Measurements from ENCODE around the gene LHFPL2.

Gene LHFPL2

DNA sequence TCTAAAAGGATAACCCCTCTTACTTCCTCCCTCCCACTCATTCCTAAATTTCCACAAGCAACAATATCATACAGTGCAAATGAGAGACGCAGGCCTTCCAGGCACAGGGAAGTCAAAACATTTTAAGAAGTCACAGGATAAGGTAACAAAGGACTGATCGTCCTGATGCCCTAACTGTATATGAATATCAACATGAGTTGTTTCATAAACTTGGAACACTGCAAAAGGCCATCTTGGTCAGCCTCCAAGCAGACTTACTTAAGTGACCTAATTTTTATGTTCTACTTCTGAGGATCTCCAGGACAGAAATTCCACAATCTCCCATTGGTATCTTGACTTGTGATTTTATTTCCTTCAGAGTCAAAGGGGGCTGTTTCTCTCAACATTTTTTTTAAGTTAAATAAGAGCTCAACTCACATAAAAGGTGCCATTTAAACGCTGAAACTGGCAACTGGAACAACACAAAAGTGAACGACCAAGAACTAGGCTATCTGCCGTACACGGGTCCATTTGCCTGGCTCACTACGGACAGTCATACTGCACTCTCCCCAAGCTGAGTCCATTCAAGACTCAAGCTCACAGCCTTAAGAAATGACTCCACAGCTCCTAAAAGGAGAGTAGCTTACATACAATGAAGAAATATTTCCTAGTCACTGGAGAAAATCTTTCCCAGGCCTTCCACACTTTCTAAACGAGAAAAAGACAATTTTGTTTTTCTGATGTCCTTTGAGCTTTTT is 71.3 kb downstream of the LHFPL2 start:
- TF ChIP-seq, protein P1, sequence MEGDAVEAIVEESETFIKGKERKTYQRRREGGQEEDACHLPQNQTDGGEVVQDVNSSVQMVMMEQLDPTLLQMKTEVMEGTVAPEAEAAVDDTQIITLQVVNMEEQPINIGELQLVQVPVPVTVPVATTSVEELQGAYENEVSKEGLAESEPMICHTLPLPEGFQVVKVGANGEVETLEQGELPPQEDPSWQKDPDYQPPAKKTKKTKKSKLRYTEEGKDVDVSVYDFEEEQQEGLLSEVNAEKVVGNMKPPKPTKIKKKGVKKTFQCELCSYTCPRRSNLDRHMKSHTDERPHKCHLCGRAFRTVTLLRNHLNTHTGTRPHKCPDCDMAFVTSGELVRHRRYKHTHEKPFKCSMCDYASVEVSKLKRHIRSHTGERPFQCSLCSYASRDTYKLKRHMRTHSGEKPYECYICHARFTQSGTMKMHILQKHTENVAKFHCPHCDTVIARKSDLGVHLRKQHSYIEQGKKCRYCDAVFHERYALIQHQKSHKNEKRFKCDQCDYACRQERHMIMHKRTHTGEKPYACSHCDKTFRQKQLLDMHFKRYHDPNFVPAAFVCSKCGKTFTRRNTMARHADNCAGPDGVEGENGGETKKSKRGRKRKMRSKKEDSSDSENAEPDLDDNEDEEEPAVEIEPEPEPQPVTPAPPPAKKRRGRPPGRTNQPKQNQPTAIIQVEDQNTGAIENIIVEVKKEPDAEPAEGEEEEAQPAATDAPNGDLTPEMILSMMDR (IDR thresholded peaks at IDR 0.05; ENCODE audit: low read depth, low read length, missing control alignments) = no peak
- H3K4me3 ChIP-seq (ENCODE audit: low read depth, low read length) = no peak overlapping the region
- no peak for DNase-seq (ENCODE audit: low read depth)

- DNase-seq (ENCODE audit: low read depth) = no peak
- TF ChIP-seq, protein P1 (IDR thresholded peaks at IDR 0.05; ENCODE audit: low read depth, low read length, missing control alignments) = no peak
- no peak overlapping the region for H3K4me3 ChIP-seq (ENCODE audit: low read depth, low read length)
Observed at GRCh38 chr5:78576376-78576775, 72.2 kb downstream of the LHFPL2 start.

DNA sequence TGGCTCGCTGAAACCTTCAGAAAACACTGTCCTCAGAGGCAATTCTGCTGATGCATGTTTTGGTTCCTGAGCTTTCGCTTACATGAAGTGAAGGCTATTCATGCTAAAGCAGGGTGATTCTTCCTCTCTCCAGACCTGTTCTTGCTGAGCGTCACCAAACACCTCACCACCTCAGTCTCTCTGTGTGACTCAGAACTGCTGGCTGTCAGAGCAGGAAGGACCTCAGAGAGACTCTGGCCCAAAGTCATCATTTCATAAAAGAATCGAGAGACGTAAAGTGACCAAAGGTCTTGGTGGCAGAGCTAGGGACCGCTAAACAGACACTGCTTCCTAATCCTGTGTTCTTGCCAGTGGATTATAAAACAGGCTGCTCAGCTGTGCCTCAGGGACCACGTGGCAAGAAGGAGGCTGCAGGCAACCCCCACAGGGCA is 73.8 kb downstream of the LHFPL2 start:
- H3K4me3 ChIP-seq (ENCODE audit: low read depth, low read length) = no peak overlapping the region
- DNase-seq (ENCODE audit: low read depth) = peak; percentile 64
- TF ChIP-seq, protein P1 (IDR thresholded peaks at IDR 0.05; ENCODE audit: low read depth, low read length, missing control alignments) = no peak

DNA sequence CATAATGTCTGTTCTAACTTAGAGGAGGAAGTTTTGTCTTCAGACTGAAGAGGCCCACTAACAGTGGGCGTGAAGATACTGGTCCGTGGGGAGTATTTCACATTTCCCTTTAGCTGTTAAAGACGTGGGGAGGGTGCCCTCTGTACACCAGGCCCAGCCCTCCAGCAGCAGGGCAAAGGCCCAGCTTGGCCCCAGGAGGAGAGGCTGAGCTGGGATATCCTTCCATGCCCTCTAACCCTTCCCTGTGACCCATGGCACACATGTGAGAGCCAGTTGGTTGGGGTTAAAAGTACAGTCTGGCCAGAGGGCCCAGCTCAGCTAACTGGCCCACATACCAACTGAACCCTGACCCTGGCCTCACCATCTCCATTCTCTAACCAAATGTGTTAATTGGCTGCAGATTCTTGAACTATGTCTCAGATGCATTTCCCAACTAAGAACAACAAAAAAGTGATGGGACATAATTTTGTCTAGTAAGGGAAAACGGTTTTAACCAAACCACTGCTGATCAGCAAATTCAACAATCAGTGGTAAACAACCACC is 74.4 kb downstream of the LHFPL2 start:
- H3K4me3 ChIP-seq (ENCODE audit: low read depth, low read length) = no peak overlapping the region
- TF ChIP-seq, protein P1 (IDR thresholded peaks at IDR 0.05; ENCODE audit: low read depth, low read length, missing control alignments) = no peak
- no peak for DNase-seq (ENCODE audit: low read depth)

GRCh38 chr5:78573318-78573717 is 75.3 kb downstream of the LHFPL2 start:
- no peak overlapping the region for H3K4me3 ChIP-seq (ENCODE audit: low read depth, low read length)
- TF ChIP-seq, protein P1 (IDR thresholded peaks at IDR 0.05; ENCODE audit: low read depth, low read length, missing control alignments) = no peak
- peak; percentile 65 for DNase-seq (ENCODE audit: low read depth)

GRCh38 chr5:78570646-78571045 is 77.9 kb downstream of the LHFPL2 start:
- DNase-seq (ENCODE audit: low read depth) = no peak

More at GRCh38 chr5:78570646-78571045, 77.9 kb downstream of the LHFPL2 start:
- H3K4me3 ChIP-seq (ENCODE audit: low read depth, low read length) = no peak overlapping the region
- TF ChIP-seq, protein P1 (IDR thresholded peaks at IDR 0.05; ENCODE audit: low read depth, low read length, missing control alignments) = no peak

Data from GM12864 (cell line).